ENCODE results near the gene APLN. TPM values are rescaled to one million over a fixed set of nuclear protein-coding genes. Genes with fewer than 3 reads are reported as not detected.

The APLN gene
- total RNA-seq, 2 experiments from 2014 or later = 1.9 to 2.1 TPM

GRCh38 chrX:129613596-129613995, 41.2 kb downstream of the APLN start:
- ChIA-PET CTCF (no interaction called here), POLR2A (no interaction called here)
- Mint-ChIP-seq H3K27ac (no peak overlapping the region), H3K4me1 (no peaks in the 10 kb centered on the region), H3K36me3 (ENCODE audit: low read depth) (no peaks in the 10 kb centered on the region), H3K27me3 (no peaks in the 10 kb centered on the region), H3K4me3 (no peak overlapping the region), H3K9me3 (ENCODE audit: low read depth) (no peaks in the 10 kb centered on the region)
- DNase-seq (no peak), ATAC-seq (no peak)
- intact Hi-C loops (cut with DNase I, micrococcal nuclease) = no loop called here

- no peaks in the 10 kb centered on the region for H3K9me3 Mint-ChIP-seq (ENCODE audit: low read depth)
Measured at GRCh38 chrX:129612396-129612795, 42.4 kb downstream of the APLN start.

GRCh38 chrX:129609395-129609794, 45.4 kb downstream of the APLN start:
- no peak overlapping the region for H3K4me3 Mint-ChIP-seq
- intact Hi-C loops (cut with DNase I, micrococcal nuclease) = loop anchor here (5.0 to 10.0 kb wide), 4 partner anchors 125 to 585 kb away; partner anchors contain the start of genes UTP14A (in 1 of the 2) and XPNPEP2 (in 1 of the 2)
- no peaks in the 10 kb centered on the region for H3K9me3 Mint-ChIP-seq (ENCODE audit: low read depth)
- peaks cover 8% of the 10 kb centered on the region for H3K4me1 Mint-ChIP-seq
- ATAC-seq (no peak), DNase-seq (no peak)
- ChIA-PET POLR2A (no interaction called here), CTCF (interaction anchor here (0.6 to 1.6 kb wide), 14 partner anchors 8 to 820 kb away, joined by 3 to 4 read pairs (median 3); no protein-coding TSS in a partner anchor)
- no peak overlapping the region for H3K27ac Mint-ChIP-seq
- no peaks in the 10 kb centered on the region for H3K36me3 Mint-ChIP-seq (ENCODE audit: low read depth)
- no peaks in the 10 kb centered on the region for H3K27me3 Mint-ChIP-seq

More at GRCh38 chrX:129612396-129612795, 42.4 kb downstream of the APLN start:
- ChIA-PET CTCF (interaction anchor here (0.6 to 0.9 kb wide), 2 partner anchors 114 to 218 kb away, joined by 4 to 5 read pairs; no protein-coding TSS in a partner anchor), POLR2A (no interaction called here)
- ATAC-seq (no peak), DNase-seq (no peak)
- H3K4me1 Mint-ChIP-seq = no peaks in the 10 kb centered on the region
- no peaks in the 10 kb centered on the region for H3K36me3 Mint-ChIP-seq (ENCODE audit: low read depth)
- H3K27ac Mint-ChIP-seq = no peak overlapping the region
- H3K27me3 Mint-ChIP-seq = no peaks in the 10 kb centered on the region
- intact Hi-C loops (cut with DNase I, micrococcal nuclease) = no loop called here
- H3K4me3 Mint-ChIP-seq = no peak overlapping the region

GRCh38 chrX:129608496-129608895, 46.3 kb downstream of the APLN start:
- ChIA-PET POLR2A (no interaction called here), CTCF (interaction anchor here (0.7 to 1.7 kb wide), 6 partner anchors 15 to 453 kb away, joined by 3 to 4 read pairs (median 3); no protein-coding TSS in a partner anchor)
- Mint-ChIP-seq H3K4me3 (no peak overlapping the region), H3K4me1 (peaks cover 11% of the 10 kb centered on the region), H3K27me3 (no peaks in the 10 kb centered on the region), H3K9me3 (ENCODE audit: low read depth) (no peaks in the 10 kb centered on the region), H3K36me3 (ENCODE audit: low read depth) (no peaks in the 10 kb centered on the region), H3K27ac (no peak overlapping the region)
- DNase-seq (no peak), ATAC-seq (no peak)
- intact Hi-C loops (cut with DNase I, micrococcal nuclease) = loop anchor here (5.0 to 10.0 kb wide), 4 partner anchors 126 to 586 kb away; partner anchors contain the start of genes UTP14A (in 1 of the 2) and XPNPEP2 (in 1 of the 2)

- POLR2A ChIA-PET = no interaction called here
- Mint-ChIP-seq H3K27ac (peak overlapping the region; percentile 48), H3K27me3 (no peaks in the 10 kb centered on the region), H3K9me3 (ENCODE audit: low read depth) (no peaks in the 10 kb centered on the region), H3K36me3 (ENCODE audit: low read depth) (no peaks in the 10 kb centered on the region), H3K4me3 (no peak overlapping the region), H3K4me1 (peaks cover 11% of the 10 kb centered on the region)
- intact Hi-C loops (cut with DNase I, micrococcal nuclease) = loop anchor here (1.0 to 10.0 kb wide), 7 partner anchors 119 to 588 kb away; partner anchors contain the start of genes UTP14A (in 1 of the 2) and XPNPEP2 (in 1 of the 2)
- peak; percentile 59 for DNase-seq
- ATAC-seq = no peak
- CTCF ChIA-PET = interaction anchor here (1.0 to 1.8 kb wide), 2 partner anchors 119 to 216 kb away, joined by 4 to 5 read pairs; no protein-coding TSS in a partner anchor
Measured at GRCh38 chrX:129606918-129607317, 47.8 kb downstream of the APLN start.

- CTCF ChIA-PET = interaction anchor here (0.6 to 1.3 kb wide), 10 partner anchors 8 to 485 kb away, joined by 3 to 8 read pairs (median 4); no protein-coding TSS in a partner anchor
- Mint-ChIP-seq H3K4me1 (peaks cover 10% of the 10 kb centered on the region), H3K27me3 (no peaks in the 10 kb centered on the region), H3K36me3 (ENCODE audit: low read depth) (no peaks in the 10 kb centered on the region), H3K4me3 (no peak overlapping the region), H3K9me3 (ENCODE audit: low read depth) (no peaks in the 10 kb centered on the region), H3K27ac (no peak overlapping the region)
- POLR2A ChIA-PET = no interaction called here
- ATAC-seq = no peak
- peak; percentile 16 for DNase-seq
- intact Hi-C loops (cut with DNase I, micrococcal nuclease) = loop anchor here (5.0 to 10.0 kb wide), 4 partner anchors 134 to 594 kb away; partner anchors contain the start of genes UTP14A (in 1 of the 2) and XPNPEP2 (in 1 of the 2)
Measured at GRCh38 chrX:129600981-129601424, 53.8 kb downstream of the APLN start.

- H3K4me1 Mint-ChIP-seq = peaks cover 7% of the 10 kb centered on the region
- H3K27ac Mint-ChIP-seq = no peak overlapping the region
- H3K4me3 Mint-ChIP-seq = no peak overlapping the region
- H3K9me3 Mint-ChIP-seq (ENCODE audit: low read depth) = no peaks in the 10 kb centered on the region
- DNase-seq (no peak), ATAC-seq (no peak)
- H3K27me3 Mint-ChIP-seq = no peaks in the 10 kb centered on the region
- POLR2A ChIA-PET = no interaction called here
- intact Hi-C loops (cut with DNase I, micrococcal nuclease) = loop anchor here (5.0 to 10.0 kb wide), 4 partner anchors 135 to 595 kb away; partner anchors contain the start of genes UTP14A (in 1 of the 2) and XPNPEP2 (in 1 of the 2)
- no peaks in the 10 kb centered on the region for H3K36me3 Mint-ChIP-seq (ENCODE audit: low read depth)
- CTCF ChIA-PET = no interaction called here
Measured at GRCh38 chrX:129599996-129600395, 54.8 kb downstream of the APLN start.

- Mint-ChIP-seq H3K36me3 (ENCODE audit: low read depth) (no peaks in the 10 kb centered on the region), H3K27ac (no peak overlapping the region), H3K4me3 (no peak overlapping the region), H3K4me1 (peaks cover 7% of the 10 kb centered on the region), H3K27me3 (no peaks in the 10 kb centered on the region), H3K9me3 (ENCODE audit: low read depth) (no peaks in the 10 kb centered on the region)
- ChIA-PET CTCF (no interaction called here), POLR2A (no interaction called here)
- DNase-seq = no peak
- intact Hi-C loops (cut with DNase I, micrococcal nuclease) = no loop called here
- no peak for ATAC-seq
Measured at GRCh38 chrX:129599499-129599898, 55.3 kb downstream of the APLN start.

- H3K27me3 Mint-ChIP-seq = no peaks in the 10 kb centered on the region
- H3K4me3 Mint-ChIP-seq = no peak overlapping the region
- ChIA-PET CTCF (no interaction called here), POLR2A (no interaction called here)
- peaks cover 4% of the 10 kb centered on the region for H3K4me1 Mint-ChIP-seq
- intact Hi-C loops (cut with DNase I, micrococcal nuclease) = no loop called here
- ATAC-seq (no peak), DNase-seq (no peak)
- no peaks in the 10 kb centered on the region for H3K36me3 Mint-ChIP-seq (ENCODE audit: low read depth)
- no peaks in the 10 kb centered on the region for H3K9me3 Mint-ChIP-seq (ENCODE audit: low read depth)
- H3K27ac Mint-ChIP-seq = no peak overlapping the region
Measured at GRCh38 chrX:129597905-129598304, 56.9 kb downstream of the APLN start.

GRCh38 chrX:129596077-129596476, 58.7 kb downstream of the APLN start:
- no peaks in the 10 kb centered on the region for H3K9me3 Mint-ChIP-seq (ENCODE audit: low read depth)
- H3K4me3 Mint-ChIP-seq = no peak overlapping the region
- ChIA-PET POLR2A (no interaction called here), CTCF (interaction anchor here (1.0 kb wide), 1 partner anchor 14 kb away, joined by 3 read pairs; no protein-coding TSS in a partner anchor)
- intact Hi-C loops (cut with DNase I, micrococcal nuclease) = no loop called here
- no peaks in the 10 kb centered on the region for H3K27me3 Mint-ChIP-seq
- H3K27ac Mint-ChIP-seq = no peak overlapping the region
- ATAC-seq = no peak
- no peaks in the 10 kb centered on the region for H3K4me1 Mint-ChIP-seq
- no peak for DNase-seq
- no peaks in the 10 kb centered on the region for H3K36me3 Mint-ChIP-seq (ENCODE audit: low read depth)

Measured in activated CD4-positive, alpha-beta T cell treated with anti-CD3 and anti-CD28 coated beads for 36 hours (primary cell).